Measurements from ENCODE around the gene C3orf49.

The C3orf49 gene

DNA sequence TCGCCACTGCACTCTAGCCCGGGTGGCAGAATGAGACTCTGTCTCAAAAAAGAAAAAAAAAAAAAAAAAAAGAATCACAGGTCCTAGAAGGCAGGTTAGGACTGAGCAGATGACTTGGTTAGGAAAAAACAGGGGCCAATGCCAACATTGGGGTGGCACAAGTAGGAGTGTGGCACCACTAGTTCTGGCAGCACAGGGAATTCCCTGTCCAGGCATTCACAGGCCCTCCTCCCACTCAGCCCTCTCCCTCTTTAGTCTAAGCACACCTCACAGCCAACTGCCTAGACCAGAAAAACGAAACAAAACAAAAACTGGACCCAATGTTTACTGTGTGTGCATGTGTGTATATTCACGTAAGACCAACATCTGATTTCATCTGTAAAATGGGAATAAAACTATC is 34.0 kb downstream of the C3orf49 start:
- DNase-seq = no peak

DNA sequence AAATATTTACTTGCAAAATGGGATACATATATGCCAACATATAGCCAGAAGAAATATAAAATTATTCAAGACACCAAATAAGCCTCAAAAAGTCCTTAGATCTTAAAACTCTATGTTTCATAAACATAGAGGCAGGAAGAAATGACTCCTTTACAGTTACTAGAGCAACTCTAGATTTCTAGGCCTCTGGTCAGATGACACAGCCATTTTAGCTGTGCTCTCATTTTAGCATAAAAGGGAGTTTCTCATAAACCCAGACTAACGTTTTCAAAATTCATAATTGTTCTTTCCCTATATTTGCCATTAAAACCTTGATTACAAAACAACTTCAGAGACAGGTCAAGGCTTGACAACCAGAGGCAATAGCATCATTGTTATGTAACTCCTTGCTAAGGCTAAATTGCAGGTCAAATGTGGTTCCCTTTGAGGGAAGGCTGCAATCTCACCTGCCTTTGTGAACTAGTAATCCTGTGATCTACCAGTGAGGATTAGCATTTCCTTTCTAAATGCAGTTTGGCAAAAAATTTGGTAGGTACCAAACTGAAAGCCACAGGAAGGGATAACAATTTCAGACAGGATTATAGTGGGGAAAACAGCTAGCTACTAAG is 36.3 kb downstream of the C3orf49 start:
- no peak for DNase-seq

DNA sequence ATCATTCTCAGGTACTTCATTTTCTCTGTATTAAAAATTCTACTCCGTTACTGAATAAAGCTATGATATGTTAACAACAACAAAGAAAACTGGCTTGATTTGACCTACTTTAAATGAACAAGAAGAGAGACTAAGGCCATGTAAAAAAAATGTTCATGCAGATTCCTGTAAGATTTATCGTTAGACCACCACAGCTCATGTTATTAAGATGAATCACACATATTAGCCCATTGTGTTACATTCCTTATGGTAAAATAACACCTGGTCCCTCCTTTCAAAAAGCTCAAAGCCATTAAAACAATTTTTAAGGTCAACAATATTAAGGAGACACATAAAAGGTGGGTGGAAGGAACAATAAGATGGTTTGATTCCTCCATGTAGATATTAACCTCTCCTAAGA is 38.2 kb downstream of the C3orf49 start:
- no peak for DNase-seq

DNA sequence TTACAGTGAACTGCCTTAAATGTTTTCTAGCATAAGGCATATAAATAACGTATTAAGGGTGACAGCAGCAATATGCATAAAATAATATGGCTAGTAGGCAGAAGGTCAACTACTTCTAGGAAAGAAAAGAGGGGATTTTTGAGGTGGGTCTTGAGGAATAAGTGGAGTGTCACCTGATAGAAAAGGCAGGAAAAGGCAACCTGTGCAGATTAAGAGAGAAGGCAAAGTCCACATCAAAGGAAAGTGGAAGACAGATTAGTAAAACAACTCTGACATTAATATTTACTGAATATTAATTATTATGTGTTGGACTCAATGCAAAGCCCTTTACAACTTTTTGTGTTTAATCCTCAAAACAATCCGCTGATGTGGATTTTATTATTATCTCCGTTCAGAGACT is 41.7 kb downstream of the C3orf49 start:
- no peak for DNase-seq

DNA sequence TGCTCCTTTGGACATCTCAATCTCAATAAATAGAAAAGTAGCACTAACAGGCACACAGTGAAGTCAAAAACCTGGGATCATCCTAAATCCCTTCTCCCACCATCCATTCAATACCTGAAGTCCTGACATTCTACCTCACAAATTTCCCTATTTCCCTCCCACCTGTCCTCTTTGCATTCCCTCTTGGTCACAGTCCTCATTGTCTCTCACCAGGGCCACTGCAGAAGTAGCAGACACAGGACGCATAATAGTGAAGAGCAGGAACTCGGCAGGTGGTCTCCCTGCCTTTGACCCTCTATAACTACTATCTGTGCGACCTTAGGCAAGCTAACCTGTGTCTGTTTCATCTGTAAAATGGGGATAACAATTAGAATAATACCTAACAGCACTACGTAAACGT is 42.2 kb downstream of the C3orf49 start:
- no peak for DNase-seq

DNA sequence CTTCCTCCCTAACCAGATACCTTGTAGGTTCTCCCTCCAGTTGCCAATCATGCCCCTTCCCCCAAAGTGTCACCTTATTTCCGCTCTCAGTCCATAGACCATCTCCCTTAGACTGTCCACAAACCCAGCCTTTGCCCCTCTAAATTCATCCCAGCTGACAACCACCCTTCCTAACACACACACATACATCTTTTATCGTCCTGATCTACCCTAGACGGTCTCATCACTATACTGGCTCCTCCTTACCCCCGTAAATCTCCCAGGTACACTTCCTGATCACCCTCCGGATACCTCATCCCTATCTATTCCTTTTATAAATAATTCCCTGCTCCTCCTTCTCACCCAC is 43.7 kb downstream of the C3orf49 start:
- no peak for DNase-seq

DNA sequence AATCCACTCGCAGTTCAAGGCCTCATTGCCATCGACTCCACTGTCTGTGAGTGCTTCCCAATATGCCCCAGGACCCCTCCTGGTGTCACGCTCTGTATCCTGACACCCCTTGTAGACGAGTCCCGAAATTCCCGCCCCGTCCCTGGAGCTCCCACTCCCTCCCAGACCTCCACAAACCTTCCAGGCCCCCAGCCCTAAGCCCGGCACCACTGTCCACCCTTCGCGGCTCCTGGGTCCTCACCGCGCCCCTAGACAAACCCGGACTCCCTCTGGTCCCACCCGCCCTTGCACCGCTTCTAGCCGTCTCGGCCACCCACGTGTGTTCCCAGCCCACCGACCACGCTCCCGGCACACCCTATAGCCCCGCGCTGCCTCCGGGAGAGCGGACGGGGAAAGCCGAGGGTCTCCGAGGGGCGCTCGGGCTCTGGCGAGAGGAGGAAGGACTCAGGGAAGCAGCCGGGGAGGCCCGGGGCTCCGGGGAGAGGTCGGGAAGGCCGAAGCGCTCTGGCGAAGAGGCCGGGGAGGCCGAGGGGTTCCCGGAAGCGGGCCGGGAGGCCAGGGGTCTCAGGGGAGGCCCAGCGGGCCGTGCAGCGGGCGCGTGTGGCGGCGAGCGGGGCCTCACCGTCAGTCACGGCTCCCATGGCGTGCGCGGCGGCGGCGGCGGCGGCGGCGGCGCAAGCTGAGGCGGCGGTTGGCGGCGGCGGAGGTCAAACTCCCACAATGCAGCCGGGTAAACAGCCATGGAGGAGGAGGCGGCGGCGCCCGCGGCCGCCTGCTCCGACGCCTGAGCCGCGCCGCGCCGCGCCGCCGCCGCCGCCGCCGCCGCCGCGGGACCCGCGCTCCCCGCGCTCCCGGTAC is 44.3 kb downstream of the C3orf49 start, which contains the start of the genes ATXN7 and THOC7:
TSS of gene ATXN7 (plus strand) at position 718 of the 858 bp plus-strand sequence. CDS start 48,732 bp downstream, outside the sequence.
TSS of gene THOC7 (minus strand) at position 656 of the 858 bp plus-strand sequence. CDS start at position 641, 15 bp downstream.
- DNase-seq = no peak

DNA sequence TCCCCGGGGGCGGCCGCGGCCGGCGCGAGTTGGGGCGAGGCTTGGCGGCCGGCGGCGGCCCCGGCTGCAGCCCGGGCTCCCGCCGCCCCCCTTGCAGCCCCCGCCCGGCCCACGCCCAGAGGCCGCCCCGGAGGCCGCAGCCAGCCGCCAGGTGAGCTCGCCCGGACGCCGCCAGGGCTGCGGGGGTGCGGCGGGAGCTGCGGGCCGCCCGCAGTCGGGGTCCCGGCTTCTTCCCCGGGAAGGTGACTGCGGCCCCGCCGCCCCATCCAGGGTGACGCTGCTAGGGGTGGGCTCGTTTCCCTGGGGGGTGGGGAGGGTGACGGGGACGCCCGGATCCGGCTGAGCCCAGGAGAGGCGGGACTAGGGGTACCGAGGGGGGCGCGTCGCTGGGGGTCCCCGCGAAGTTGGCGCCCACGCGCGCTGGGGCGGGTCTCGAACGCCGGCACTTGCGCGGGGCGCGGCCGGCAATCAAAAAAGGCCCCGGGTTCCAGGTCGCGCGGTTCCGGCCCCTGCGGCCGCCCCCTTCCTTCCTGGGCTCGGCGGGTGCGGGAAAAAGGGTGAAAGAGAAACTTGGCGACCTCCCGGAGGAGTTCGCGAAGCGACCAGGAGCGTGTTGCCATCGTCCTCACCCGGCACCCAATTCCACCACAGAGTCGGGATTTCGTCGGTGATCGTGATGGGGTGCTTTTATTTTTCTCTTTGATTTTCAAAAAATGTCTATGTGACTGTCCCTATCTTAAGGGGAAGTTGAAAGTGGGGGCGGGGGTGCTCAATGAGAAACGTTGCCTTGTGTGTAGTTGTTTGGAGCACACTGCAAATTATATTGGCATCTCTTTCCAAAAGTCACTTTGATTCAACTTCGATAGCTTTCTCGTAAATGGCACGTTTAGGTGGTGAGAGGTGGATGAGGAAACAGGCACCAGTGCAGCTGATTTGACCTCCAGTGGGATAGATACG is 45.2 kb downstream of the C3orf49 start:
- DNase-seq = no peak

DNA sequence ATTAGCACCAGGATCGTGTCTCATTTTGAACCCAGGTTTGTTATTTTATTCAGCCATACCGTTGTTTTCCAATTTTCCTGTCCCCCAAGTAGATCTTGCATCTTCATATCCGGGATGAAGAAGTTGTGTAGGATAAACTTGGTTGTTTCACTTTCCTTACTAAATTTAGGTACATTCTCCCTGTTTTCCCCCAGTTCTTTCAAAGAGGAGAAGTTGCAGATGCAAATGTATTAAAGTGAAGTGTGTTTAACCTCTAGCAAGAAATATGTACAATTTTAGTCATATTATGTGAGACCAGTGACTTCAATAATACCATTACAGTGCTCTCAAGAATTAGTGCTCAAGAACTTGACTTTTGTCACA is 45.8 kb downstream of the C3orf49 start:
- DNase-seq = no peak

DNA sequence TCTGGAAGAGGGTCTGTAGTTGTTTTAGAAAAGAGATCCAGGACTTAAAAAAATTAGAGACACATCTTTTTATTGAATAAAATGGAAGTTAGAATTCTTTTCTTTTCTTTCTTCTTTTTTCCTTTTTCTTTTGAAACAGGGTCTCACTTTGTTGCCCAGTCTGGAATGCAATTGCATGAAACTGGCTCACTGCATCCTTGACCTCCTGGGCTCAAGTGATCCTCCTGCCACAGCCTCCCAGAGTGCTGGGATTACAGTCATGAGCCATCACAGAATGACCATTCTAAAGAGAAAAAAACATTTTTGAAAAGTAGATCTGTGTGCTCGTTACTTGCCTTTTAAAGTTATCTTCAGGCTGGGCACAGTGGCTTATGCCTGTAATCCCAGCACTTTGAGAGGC is 48.1 kb downstream of the C3orf49 start:
- DNase-seq = no peak

DNA sequence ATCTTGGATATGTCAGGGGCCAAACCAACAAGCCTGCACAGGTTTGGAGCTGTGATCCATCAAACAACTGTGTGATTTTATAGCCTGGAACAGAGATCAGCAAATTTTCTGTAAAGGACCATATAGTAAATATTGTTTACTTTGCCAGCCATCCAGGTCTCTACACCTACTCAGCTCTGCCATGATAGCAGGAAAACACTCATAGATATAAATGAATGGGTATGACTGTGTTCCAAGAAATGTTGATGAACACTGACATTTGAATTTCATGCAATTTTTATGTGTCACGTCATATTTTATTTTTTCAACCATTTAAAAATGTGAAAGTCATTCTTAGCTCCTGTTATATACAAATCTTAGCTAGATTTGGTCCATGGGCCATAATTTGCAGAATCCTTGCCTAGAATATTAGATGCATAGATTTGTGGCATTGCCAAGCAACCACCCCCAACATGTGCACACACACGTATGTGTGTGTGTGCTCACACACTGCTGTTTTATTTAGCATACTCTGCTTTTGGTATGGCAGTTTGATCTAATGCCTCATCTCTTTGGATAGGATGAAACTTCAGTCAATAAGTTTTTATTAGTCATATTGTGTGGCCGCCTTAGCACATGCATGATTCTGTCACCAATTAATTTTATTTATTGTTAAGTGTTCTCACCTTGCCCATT is 51.0 kb downstream of the C3orf49 start:
- DNase-seq = no peak

DNA sequence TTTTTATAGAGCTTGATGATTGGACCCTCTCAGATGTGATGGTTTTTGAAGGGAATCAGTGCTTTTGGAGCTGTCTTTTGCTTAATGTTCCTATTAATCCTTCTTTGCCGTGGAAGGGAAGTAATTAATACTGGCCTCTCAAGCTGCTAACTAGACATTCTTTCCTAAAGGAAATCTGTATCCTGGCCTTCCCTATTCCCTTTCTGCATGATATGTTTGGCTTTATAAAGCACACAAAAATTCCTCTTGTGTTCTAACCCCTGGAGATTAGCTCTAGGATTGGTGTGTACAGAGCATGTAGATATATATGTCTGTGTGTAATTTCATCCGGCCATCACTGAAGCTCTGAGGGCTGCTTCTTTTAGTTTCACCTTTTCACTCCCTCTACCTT is 51.5 kb downstream of the C3orf49 start:
- DNase-seq = no peak

DNA sequence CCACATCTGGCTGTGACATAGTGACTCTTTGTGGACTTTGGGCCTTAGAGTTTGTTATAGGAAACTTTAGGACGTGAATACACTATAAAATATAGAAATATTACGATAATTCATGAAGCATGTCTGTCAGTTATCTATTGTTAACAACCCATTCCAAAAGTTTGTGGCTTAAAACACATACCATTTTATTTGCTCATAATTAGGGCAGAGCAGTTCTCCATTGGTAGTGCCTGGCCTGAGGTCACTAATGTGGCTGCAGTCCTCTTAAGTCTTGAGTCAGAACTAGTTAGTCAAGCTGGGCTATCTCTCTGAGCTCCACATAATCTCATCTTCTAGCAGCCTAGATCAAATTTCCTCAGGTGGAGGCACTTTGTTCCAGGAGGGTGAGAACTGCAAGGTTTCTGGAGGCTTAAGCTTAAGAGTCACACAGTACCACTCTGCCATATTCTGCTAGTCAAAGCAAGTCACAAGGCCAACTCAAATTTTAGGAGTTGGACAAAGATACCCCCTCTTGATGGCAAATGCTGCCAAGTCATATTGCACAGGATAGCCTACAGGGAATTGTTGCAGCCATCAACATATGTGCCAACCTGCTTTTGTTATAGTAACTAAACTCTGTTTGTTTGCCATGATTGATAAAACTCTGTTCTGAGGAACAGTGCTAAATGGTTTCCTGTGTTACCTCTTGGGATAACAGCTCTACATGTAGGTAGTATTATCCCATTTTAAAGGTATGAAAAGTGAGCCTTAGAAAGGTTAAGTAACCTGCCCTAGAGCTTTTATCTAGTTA is 53.2 kb downstream of the C3orf49 start:
- no peak for DNase-seq

DNA sequence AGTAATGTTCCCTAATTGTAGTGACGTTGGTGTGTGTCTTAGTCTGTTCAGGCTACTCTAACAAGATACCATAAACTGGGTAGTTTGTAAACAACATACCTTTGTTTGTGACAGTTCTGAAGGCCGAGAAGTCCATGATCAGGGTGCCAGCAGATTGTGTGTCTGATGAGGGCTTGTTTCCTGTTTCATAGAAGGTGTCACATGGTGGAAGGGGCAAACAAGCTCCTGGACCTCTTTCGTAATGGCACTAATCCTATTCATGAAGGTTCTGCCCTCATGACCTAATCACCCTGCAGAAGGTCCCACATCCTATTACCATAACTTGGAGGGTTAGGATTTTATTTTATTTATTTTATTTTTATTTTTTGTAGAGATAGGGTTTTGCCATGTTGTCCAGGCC is 55.7 kb downstream of the C3orf49 start:
- DNase-seq = no peak

DNA sequence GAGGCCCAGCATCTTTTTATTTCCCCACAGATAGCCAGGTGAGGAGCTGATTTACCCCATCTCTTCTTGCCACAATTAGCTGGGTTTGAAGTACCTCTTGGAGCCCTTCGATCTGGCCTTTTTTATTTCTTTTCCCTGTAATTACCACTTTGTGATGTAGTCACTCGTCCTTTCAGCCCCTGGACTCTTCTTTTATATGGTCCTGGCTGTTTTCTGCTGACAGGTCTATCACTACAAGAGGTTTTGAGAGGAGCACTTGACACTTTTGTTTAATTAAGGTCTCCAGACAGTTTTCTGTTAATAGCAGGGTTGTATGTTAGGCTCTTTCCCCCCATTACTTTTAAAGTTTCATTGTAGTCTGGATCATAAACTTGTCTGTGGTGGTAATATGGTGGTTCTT is 56.4 kb downstream of the C3orf49 start:
- no peak for DNase-seq

DNA sequence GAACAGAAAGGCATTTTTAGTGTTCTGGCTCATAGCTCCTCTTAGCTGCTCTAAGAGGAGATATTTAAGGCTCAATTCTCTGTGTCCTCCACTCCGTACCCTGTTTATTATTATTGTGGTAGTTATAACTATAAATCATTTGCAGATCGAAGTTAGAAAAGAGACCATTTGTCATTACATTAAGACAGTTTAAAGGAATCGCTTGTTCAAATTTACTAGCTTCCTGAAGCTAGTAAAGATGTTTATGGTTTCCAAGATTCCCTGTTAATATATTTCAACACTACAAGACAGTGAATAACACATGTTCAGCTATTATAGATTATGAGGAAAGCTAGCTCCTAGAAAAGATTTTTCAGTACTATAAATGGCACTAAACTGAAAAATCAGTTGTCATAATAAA is 57.2 kb downstream of the C3orf49 start:
- no peak for DNase-seq

DNA sequence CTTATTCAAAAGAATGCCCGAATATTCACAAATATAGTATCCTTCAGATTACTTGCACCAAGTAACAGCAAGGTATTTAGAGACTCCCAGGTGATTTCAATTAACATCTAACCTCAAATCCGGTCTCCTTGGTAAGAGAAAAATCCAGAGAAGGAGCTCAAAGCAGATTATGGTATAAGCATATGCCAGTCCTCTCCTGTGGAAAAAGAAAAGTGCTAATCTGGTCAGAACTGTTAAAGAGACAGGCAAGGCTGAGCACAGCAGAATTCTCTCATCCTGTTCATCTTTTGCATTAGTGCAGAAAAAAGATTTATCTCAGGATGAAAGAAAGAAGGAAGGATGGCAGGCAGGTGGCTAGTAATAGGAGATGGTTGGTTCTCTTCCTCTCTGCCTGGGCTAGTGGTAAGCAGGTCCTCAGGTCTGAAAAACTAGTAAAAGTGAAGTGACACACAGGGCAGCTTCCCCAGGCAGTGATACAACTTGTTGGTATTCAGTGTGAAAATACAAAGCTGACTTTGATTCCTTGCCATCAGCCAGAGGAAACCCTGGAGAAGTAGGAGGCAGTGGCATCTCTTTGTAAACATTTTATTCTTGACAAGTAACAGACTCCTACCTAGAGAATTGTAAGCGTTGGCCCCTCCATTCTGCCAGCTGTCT is 58.8 kb downstream of the C3orf49 start:
- no peak for DNase-seq

DNA sequence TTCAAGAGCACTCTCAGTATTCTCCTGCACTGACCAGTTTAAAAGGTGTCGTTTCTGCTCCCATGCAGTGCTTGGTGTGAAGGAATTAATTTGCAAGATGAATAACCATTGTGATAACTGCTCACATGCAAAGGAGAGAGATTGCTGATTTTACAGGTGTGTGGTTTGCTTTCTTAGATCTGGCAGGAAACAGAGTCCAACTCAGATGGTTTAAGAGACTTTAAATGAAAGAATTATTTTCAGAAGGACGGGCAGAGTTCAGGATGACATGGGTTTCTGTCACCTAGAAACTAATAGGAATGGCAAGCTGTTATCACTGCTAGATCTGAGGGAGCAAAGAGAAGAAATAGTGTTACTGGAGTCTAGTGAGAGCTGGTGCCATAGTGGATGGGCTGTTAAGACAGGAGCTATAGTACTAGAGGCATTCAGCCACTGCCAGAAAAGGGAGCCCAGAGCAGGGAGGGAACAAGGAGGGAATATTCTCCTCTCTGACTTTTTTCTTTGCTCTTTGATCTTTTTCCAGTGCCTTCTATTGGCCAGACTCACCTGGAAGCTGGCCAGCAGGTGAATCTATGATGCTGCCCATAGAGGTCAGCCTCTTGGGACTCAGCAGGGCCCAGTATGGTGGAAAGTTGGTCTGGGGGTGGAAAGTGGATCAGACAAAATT is 59.4 kb downstream of the C3orf49 start:
- no peak for DNase-seq

DNA sequence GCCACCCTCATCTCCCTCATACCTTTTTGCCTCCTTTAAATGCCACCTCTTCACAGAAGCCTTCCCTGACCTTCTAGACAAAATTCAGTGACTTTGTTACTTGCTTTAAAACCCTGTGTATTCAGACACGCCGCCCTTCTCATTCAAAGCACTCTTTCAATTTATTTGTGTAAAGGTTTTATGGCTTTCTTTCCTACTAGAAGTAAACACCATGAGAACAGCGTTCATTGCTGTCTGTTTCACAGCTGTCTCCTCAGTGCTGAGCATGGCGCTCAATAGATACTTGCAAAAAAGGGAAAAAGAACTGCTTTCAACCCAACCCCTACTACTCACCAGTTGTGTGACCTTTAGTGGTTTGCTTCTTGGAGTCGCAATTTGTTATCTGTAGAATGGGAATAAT is 61.6 kb downstream of the C3orf49 start:
- no peak for DNase-seq

DNA sequence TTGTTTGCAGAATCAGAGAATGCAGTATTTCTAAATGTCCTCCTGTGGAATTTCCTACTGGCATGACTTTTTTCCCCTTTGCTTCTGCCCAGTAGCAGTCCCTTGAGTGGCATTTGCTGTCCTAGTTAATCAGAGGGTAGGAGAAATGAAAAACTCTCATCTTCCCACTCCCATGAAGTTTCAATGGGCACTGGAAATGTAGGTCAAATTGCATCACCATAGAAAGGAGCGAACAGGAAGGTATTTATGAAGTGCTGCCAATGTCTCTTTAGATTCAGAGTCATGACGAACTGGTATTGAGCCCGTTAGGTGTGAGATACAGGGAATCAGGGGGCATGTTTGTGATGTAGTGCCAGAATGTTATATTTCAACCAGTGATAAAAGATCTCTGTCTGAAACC is 67.8 kb downstream of the C3orf49 start:
- DNase-seq = no peak

DNA sequence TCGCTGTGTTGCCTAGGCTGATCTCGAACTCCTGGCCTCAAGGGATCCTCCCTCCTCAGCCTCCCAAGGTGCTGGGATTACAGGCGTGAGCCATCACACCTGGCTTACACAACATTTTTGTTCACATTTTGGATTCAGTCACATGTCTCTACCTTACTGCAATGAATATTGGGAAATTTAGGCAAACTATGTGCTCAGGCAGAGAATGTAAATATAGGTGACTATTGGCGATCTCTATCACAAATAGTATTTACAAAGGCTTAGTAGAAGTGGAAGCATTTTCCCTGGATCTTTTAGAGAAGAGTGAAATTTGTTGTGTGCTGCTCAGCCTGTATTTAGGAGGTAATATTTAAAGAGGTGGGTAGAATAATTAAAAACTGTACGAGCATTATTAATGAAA is 72.4 kb downstream of the C3orf49 start:
- DNase-seq = no peak

All from SHP77 treated with DMSO at 0.1 percent for 48 hours (cell line).